DMS79 (cell line): ENCODE data around the gene SLC5A11.
"Not testable (repeated sequence)": the region's sequence is repeated elsewhere in the genome, so short reads cannot be mapped to it uniquely, and the experiment has no call there.

Source experiments
- DNase-seq: peaks from one replicate; lab custom pipeline; 2025; lab: John Stamatoyannopoulos, UW

SLC5A11 gene

GRCh38 chr16:24861461-24861860 is 15.7 kb downstream of the SLC5A11 start:
- DNase-seq: no peak

- DNase-seq: no peak
Measured at GRCh38 chr16:24863582-24864437, 18.0 kb downstream of the SLC5A11 start.

- DNase-seq: no peak
Measured at GRCh38 chr16:24869033-24869432, 23.3 kb downstream of the SLC5A11 start.

DNA sequence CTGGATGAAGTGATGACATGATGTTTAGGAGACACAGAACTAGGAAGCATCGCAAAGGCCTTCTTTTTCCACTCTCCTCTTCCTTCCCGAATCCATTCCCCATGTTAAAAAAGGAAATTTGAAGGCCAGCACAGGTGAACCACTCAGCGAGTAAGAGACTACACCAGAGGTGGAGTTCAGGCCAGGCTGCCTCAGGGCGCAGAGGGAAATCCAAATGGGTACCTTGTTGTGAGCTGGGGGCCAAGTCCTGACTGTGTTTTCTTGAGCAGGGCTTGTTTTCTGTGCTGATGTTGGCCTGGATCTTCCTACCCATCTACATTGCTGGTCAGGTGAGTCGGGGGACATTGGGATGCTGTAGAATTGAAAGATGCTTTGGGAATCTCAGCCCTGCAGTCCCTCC is 26.1 kb downstream of the SLC5A11 start:
- DNase-seq: no peak

DNA sequence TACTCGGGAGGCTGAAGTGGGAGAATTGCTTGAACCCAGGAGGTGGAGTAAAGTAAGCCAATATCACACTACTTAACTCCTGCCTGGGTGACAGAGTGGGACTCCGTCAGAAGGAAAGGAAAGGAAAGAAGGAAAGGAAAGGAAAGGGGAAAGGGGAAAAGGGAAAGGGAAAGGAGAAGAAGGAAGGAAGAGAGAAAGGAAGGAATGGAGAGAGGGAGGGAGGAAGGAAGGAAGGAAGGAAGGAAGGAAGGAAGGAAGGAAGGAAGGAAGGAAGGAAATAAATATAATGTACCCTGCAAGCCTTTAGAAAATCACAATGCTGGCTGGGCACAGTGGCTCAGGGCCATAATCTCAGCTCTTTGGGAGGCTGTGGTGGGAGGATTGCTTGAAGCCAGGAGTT is 27.3 kb downstream of the SLC5A11 start:
- DNase-seq: no peak

DNA sequence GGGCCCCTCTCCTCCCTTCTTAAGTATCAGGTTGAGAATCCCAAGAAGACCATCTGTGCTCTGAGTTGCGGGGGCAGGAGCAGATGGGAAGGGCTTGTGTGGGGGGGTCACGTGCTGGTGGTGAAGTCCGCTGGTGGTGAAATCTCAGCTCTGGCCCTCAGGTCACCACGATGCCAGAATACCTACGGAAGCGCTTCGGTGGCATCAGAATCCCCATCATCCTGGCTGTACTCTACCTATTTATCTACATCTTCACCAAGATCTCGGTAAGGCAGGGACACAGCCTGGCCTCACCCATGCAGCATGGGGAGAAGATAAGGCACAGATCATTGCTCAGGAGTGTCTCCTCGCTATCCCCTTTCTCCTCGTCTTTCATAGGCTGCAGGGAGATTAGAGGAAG is 29.7 kb downstream of the SLC5A11 start:
- DNase-seq: no peak

DNA sequence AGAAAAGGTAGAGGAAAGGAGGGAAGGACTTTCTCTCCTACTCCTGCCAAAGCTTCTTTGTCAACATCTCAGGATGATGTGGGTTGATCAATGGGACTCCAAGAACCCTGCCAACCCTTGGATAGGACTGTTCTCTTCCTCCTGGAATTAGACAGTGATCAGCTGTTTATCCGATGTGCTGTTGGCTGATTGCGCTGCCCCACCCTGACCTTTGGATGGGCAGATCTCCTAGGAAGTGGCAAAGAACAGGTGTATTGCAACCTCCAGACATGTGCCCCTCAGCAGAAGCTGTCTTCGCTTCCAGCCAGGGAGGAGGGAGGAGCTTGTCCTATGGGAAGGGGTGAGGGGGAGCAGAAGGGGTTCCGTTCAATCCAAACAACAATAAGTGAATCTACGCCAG is 30.5 kb downstream of the SLC5A11 start:
- DNase-seq: no peak

DNA sequence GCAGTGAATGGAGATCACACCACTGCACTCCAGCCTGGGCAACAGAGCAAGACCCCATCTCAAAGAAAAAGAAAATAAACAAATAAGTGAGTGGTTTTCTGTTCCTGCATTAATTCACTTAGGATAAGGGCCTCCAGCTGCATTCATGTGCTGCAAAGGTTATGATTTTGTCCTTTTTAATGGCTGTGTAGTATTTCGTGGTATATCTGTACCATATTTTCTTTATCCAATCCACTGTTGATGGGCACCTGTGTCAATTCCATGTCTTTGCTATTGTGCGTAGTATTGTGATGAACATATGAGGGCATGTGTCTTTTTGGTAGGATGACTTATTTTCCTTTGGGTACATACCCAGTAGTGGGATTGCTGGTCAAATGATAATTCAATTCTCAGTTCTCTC is 33.9 kb downstream of the SLC5A11 start:
- DNase-seq: no peak

DNA sequence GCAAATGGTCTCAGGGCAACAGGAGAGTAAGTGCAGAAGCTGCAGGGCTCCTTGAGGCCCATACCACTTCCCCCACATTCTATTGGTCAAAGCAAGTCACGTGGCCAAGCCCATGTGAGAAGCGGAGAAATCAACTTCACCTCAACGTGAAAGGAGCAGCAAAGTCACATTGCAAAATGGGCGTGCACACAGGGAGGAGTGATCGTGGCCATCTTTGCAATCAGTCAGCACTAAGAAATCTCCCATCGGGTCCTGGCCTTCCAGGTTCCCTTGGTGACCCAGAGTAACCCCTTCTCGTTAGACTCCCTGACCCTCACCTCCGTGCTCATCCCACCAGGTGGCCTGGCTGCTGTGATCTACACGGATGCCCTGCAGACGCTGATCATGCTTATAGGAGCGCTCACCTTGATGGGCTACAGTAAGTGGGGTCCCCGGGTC is 38.0 kb downstream of the SLC5A11 start:
- no peak for DNase-seq

DNA sequence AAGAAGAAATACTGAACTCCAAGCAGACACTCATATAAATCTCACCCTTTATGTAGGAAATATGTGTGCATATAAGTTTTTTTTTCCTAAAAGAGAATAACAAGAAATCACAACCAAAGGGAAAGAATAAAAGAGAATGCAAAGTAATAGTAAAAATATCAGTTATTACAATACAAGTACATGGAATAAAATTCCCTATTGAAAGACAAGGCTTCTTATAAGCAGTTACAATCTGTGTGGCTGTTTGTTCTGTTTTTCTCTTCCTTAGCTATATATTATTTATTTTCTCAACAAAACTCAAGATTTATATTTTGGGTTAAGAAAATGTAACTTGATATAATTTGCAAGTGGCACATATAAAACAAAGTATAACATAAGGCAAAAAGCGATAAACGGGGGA is 41.7 kb downstream of the SLC5A11 start:
- DNase-seq: no peak

DNA sequence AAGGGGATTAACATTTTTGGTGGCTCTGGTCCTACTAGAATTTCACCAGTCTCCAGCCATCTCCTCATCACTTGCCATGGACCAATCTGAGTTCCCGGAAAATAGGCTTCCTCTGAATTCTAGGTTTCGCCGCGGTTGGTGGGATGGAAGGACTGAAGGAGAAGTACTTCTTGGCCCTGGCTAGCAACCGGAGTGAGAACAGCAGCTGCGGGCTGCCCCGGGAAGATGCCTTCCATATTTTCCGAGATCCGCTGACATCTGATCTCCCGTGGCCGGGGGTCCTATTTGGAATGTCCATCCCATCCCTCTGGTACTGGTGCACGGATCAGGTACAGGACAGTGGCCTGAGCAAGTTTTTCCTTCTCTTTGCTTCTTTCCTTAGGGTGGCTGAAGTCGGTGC is 45.0 kb downstream of the SLC5A11 start:
- DNase-seq: no peak

DNA sequence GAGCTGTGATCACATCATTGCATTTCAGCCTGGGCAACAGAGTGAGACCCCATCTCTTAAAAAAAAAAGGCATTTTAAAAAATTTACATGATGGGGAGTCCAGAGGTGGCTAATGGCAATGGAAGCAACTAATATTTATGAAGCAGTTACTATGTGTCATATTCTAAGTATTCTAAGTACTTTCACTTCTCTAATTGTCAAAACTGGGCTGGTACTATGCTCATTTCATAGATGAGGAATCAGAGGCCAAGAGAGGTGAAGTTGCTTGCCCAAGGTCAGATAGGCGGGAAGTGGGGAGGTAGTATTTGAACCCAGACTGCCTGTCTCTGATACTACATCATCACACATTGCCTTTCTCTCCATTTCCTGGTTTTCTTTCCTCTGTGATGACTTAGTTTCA is 50.7 kb downstream of the SLC5A11 start:
- no peak for DNase-seq

DNA sequence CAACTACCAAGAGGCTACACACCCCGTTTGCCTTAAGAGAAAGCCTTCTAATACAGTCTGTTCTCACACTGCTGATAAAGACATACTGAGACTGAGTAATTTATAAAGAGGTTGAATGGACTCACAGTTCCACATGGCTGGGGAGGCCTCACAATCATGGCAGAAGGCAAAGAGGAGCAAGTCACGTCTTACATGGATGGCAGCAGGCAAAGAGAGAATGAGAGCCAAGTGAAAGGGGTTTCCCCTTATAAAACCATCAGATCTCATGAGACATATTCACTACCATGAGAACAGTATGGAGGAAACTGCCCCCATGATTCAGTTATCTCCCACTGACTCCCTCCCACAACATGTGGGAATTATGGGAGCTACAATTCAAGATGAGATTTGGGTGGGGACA is 51.8 kb downstream of the SLC5A11 start:
- DNase-seq: not testable (repeated sequence)

DNA sequence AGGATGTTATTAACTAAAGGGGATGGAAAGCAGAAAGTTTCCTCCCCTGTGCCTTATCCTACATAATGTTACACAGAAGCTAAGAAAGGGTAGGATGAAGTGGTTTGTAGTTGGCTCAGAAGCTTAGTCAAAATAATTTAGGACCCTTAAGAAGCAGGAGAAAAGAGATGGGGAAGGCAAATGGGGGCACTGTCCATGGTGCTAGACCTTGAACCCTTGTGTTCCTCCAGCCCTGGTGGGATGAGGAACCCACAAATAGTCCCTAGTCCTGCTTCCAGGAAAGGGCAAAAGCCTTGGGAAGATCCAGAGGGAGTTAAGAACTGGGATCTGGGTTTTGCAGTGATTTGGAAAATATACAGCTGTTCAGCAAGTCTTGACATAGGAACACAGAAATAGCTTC is 54.5 kb downstream of the SLC5A11 start:
- DNase-seq: no peak

- DNase-seq: no peak
Measured at GRCh38 chr16:24906199-24906808, 60.5 kb downstream of the SLC5A11 start.

DNA sequence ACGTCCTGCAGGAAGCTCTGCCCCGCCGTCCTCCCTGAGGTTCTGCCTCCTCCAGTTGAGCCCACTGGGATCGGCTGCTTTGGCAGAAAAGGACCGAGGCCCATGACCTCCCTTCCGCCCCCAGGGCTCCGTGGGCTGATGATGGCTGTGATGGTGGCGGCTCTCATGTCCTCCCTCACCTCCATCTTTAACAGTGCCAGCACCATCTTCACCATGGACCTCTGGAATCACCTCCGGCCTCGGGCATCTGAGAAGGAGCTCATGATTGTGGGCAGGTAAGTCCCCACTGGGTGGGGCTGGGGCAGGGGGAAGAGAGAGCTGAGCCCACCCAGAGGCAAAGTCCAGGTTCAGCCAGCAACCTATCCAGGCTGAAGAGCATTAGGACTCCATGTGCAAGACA is 61.1 kb downstream of the SLC5A11 start:
- DNase-seq: no peak

GRCh38 chr16:24908716-24909115 is 63.0 kb downstream of the SLC5A11 start:
- no peak for DNase-seq

DNA sequence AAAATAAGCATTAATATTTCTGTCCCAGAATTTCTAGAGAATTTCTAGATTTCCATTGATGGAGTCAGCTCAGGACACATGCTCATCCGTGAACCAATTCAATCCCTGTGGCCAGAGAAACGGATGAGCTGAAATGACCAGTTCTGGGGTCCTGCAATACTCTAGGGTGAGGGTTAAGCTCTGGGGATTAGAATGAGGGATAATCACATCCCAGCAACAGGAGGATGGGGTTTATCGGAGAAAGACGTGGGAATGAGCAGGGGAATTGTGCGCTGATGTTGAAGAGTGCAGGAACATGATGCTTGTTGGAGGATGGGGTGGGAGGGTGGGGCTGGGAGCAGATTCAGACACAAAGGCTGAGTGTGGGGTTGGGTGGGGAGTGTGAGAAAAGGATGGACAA is 64.1 kb downstream of the SLC5A11 start:
- no peak for DNase-seq

DNA sequence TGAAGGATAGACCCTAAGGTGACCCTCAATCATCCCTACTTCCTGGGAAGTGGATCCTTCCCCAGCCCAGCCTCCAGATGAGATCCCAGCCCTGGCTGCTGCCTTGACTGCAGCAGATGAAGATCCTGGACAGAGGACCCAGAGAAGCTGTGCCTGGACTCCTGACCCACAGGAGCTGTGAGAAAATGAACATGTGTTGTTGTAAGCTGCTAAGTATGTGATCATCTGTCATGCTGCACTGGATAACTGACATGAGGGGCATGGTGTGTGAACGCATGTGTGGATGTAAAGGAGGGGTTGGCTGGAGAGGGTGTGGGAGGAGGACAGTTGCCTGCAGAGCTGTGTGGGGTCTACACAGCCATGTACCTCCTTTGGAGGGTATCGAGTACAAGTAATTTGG is 69.3 kb downstream of the SLC5A11 start:
- DNase-seq: no peak

- DNase-seq: no peak
Measured at GRCh38 chr16:24915576-24915975, 69.8 kb downstream of the SLC5A11 start.

DNA sequence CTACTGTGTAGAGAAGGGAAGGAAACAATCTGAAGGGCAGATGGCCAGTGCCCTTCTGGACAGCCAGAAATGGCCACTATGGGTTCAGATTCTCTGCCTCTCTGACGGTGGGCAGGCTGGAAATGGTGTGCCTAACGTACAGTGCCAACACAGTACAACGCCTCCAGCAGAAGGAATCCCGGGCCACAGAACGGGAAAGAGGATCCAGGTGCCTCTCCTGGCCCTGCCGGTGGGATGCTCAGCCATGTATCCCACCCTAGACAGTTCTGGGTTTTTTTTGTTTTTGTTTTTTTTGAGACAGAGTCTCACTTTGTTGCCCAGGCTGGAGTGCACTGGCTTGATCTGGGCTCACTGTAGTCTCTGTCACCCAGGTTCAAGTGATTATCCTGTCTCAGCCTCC is 71.5 kb downstream of the SLC5A11 start:
- DNase-seq: no peak

GRCh38 chr16:24917891-24918290 is 72.1 kb downstream of the SLC5A11 start:
- no peak for DNase-seq

GRCh38 chr16:24918641-24919040 is 72.9 kb downstream of the SLC5A11 start:
- DNase-seq: no peak

DNA sequence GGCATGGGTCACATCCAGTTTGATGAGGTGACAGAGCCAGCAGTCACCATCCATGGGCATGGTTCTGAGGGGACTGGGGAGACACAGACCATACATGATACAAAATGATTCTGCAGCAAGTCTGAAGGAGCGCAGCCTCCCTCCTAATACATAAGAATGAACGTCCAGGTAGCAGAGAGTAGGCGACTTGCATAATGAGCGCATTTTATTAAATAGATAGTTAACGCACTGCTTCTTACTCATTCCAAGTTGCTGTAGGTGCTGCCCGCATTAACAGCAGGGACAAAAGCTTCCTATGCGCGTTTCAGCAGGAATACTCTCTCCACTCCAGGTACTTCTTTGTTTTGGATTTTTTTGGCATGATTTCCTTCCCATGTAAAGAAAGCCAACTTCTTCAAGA is 73.8 kb downstream of the SLC5A11 start:
- no peak for DNase-seq
